Bronchial epithelial cell (primary cell): Measurements from ENCODE around the gene SIX6. TPM values are rescaled to one million over a fixed set of nuclear protein-coding genes. Genes with fewer than 3 reads are reported as not detected.
A peak's percentile ranks its signal among the peaks of the same experiment; 100 is the strongest.

ENCODE experiments used
- DNase-seq: peaks from one replicate; pipeline ENCODE4 v3.0.0-alpha.2; 2010; ENCODE audit warnings: low read depth
- FAIRE-seq: peaks from 2 replicates; lab custom pipeline; 2011; peaks lifted over from hg19 to GRCh38; lab: Jason Lieb, UNC
- H3K27me3 ChIP-seq: 2 replicates; pipeline ENCODE4 v1.5.1; 2011; ENCODE audit warnings: low read length; ENCODE audit not compliant: control insufficient read depth, insufficient read depth
- H3K36me3 ChIP-seq: 2 replicates; pipeline ENCODE4 v1.5.1; 2011; ENCODE audit warnings: low read length; ENCODE audit not compliant: control insufficient read depth, insufficient read depth
- H3K4me3 ChIP-seq: 2 replicates; pipeline ENCODE4 v1.5.1; 2011; ENCODE audit warnings: mild to moderate bottlenecking, low read depth, low read length, control low read depth
- total RNA-seq: library from RNA; depleted of rRNA; stranded (reverse); fragments of >200 nt; gene quantifications from 2 replicates; pipeline ENCODE4 v1.2.1, GENCODE V29; 2014
- TF ChIP-seq, protein P1 (sequence below): IDR thresholded peaks from 2 replicates; pipeline ENCODE4 v1.5.1; 2011; ENCODE audit warnings: mild to moderate bottlenecking, moderate library complexity, low read length, control low read depth, inconsistent platforms; ENCODE audit not compliant: insufficient read depth, severe bottlenecking

SIX6 gene
- total RNA-seq, 1 donor from 2014 or later: not detected

DNA sequence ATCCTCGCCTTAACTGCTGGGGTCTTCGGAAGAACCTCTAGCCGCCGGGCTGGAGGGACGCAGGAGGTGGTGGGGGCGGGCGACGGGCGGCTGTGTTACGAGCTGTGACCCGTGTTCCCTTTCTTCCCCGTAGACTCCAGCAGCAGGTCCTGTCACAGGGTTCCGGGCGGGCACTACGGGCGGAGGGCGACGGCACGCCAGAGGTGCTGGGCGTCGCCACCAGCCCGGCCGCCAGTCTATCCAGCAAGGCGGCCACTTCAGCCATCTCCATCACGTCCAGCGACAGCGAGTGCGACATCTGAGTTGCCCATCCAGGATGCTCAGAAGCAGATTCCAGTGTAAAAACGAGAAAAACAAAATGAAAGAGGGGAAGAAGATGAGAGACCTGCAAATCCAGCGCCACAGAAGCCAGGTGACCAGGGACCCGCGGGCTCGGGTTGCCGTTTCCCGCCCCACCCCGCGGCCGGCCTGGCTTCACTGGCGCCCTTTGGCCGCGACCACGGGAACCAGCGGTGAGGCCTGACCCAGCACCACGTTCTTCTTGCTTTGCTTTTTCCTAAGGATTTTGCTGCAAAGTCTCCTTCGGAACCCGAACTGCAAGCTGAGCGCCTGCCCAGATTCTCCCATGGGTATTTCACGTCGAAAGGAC, 2.1 kb downstream of the SIX6 start:
- no peak overlapping the region for H3K4me3 ChIP-seq
- FAIRE-seq (no peak), DNase-seq (no peak)

DNA sequence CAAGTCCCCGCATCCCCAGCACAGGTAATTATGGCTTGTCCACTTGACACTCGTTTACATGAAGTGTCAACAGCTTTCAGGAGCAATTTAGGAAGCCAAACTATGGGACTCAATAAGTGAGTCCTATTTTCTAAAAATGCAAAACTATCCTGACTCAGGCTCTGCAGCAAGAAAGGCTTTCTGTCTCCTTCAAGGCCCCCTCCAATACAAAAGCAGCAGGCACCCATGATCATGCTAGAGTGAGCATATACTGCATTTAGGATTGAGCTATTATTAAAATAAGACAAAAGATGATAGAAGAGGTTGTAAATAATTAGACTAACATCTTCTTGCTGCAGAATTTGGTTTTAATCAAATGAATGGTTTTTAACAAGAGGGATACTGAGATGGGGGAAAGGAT, 3.2 kb downstream of the SIX6 start:
- TF ChIP-seq, protein P1, sequence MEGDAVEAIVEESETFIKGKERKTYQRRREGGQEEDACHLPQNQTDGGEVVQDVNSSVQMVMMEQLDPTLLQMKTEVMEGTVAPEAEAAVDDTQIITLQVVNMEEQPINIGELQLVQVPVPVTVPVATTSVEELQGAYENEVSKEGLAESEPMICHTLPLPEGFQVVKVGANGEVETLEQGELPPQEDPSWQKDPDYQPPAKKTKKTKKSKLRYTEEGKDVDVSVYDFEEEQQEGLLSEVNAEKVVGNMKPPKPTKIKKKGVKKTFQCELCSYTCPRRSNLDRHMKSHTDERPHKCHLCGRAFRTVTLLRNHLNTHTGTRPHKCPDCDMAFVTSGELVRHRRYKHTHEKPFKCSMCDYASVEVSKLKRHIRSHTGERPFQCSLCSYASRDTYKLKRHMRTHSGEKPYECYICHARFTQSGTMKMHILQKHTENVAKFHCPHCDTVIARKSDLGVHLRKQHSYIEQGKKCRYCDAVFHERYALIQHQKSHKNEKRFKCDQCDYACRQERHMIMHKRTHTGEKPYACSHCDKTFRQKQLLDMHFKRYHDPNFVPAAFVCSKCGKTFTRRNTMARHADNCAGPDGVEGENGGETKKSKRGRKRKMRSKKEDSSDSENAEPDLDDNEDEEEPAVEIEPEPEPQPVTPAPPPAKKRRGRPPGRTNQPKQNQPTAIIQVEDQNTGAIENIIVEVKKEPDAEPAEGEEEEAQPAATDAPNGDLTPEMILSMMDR: no peak
- peaks cover 44% of the 10 kb centered on the region for H3K27me3 ChIP-seq
- DNase-seq: no peak
- FAIRE-seq: no peak
- H3K4me3 ChIP-seq: no peak overlapping the region
- no peaks in the 10 kb centered on the region for H3K36me3 ChIP-seq

More for the DNA sequence above, 2.1 kb downstream of the SIX6 start:
- H3K36me3 ChIP-seq: no peaks in the 10 kb centered on the region
- TF ChIP-seq, protein P1: no peak
- peaks cover 52% of the 10 kb centered on the region for H3K27me3 ChIP-seq

DNA sequence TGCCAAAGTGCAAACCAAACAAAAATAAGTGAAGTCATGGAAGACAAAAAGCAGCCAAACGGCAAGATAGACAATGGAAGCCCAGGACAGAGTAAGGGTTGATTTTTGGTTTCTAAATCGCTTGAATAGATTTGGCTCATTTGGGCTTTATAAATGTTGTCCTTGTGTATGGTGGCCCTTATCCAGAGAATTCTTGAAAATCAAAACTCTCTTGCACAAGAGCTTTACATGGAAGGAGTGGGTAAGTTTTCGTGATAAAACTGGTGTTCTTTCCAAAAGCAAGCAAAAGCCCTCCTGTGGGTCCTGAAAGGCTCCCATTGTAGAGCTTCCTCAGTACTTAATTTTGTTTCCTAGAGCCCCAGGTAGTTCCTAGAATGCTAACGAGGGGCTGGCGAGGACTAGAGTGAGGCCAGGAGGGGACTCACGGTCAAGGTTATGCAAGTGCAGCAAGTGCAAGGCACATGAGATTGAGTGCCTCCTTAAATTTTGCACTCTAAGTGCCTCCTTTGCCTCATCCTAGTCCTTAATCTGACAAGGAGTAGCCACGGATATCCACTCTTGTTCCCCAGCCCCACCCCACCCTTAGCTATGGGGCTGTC, 4.1 kb downstream of the SIX6 start:
- peaks cover 36% of the 10 kb centered on the region for H3K27me3 ChIP-seq
- DNase-seq: no peak
- H3K4me3 ChIP-seq: no peak overlapping the region
- TF ChIP-seq, protein P1: no peak
- FAIRE-seq: peak; percentile 76
- H3K36me3 ChIP-seq: no peaks in the 10 kb centered on the region

DNA sequence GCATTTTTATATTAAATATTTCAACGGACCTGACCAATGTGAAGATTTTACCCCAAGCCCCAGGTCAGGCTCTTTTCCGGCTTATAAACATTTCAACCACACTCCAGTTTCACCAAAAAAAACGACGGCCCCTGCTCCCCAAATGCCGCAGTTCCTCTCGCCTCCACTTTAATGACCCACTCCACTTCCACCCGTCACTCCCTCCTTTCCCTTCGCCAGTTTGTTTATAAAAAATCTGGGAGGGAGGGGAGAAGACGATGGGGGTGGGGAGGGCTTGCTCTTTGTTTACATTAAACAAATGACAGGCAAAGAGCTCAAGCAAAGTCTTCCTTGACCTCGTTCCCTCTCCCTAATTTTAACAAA, 5.4 kb downstream of the SIX6 start:
- Histone ChIP-seq H3K4me3 (peak overlapping the region; percentile 42), H3K27me3 (peaks cover 25% of the 10 kb centered on the region), H3K36me3 (no peaks in the 10 kb centered on the region)
- no peak for FAIRE-seq
- DNase-seq: no peak
- TF ChIP-seq, protein P1: no peak

DNA sequence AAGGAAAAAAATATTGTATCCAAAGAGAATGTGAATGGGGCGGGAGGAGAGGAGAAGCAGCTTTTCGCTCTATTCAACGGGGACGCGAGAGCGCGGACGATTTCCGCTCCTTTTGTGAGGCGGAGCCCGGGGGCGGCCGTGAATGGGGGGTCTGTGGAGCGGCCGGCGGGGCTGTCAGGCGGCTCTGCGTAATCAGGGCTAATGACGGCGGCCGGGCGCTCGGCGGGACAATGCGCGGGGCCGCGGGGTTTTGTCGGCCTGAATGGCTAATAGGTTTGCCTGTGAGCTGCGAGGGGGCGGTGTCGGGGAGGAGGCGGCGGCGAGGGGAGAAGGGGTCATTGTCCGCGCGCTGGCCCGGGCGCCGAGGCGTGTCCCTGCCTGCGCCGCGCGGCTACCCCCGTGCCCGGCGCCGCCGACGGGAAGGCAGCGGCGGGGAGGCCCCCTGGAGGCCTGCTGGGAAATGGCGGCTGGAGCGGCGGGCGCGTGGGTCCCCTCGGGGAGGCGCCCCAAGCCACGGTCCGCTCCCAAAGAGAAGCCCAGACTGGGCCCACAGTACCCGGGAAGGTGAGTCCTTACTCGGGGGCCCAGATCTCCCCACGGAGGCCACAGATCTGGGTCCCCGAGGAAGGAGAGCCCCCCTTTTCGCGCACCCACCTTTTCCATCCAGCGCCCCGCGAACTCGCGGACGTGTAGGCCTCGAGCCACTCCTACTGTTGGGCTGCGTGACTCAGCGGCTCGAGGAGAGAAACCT, 6.0 kb downstream of the SIX6 start:
- TF ChIP-seq, protein P1: peak; percentile 45
- peak overlapping the region; percentile 42 for H3K4me3 ChIP-seq
- peaks cover 20% of the 10 kb centered on the region for H3K27me3 ChIP-seq
- DNase-seq (no peak), FAIRE-seq (no peak)
- H3K36me3 ChIP-seq: no peaks in the 10 kb centered on the region
